ENCODE data around the gene PAPSS2. TPM values are rescaled to one million over a fixed set of nuclear protein-coding genes. Genes with fewer than 3 reads are reported as not detected.

The PAPSS2 gene
- total RNA-seq, 1 donor from 2014 or later, result 7.3 TPM

GRCh38 chr10:87700031-87700796, 40.5 kb downstream of the PAPSS2 start:
- no peak for DNase-seq (ENCODE audit: low spot score, unreplicated experiment)
- Mint-ChIP-seq H3K4me3 (ENCODE audit: low read depth) (no peak overlapping the region), H3K9me3 (ENCODE audit: low read depth) (no peaks in the 10 kb centered on the region), H3K36me3 (ENCODE audit: insufficient read depth) (no peaks in the 10 kb centered on the region), H3K27me3 (peaks cover 9% of the 10 kb centered on the region), H3K4me1 (ENCODE audit: low read depth) (peaks cover 8% of the 10 kb centered on the region), H3K27ac (no peak overlapping the region)
- TF ChIP-seq CTCF (IDR thresholded peaks at IDR 0.05; ENCODE audit: unreplicated experiment), result no peak

GRCh38 chr10:87702260-87702972, 42.7 kb downstream of the PAPSS2 start:
- Mint-ChIP-seq H3K4me1 (ENCODE audit: low read depth) (peaks cover 8% of the 10 kb centered on the region), H3K4me3 (ENCODE audit: low read depth) (no peak overlapping the region), H3K9me3 (ENCODE audit: low read depth) (no peaks in the 10 kb centered on the region), H3K27me3 (peaks cover 2% of the 10 kb centered on the region), H3K27ac (no peak overlapping the region), H3K36me3 (ENCODE audit: insufficient read depth) (no peaks in the 10 kb centered on the region)
- DNase-seq (ENCODE audit: low spot score, unreplicated experiment), result no peak
- TF ChIP-seq CTCF (IDR thresholded peaks at IDR 0.05; ENCODE audit: unreplicated experiment), result no peak

- no peak overlapping the region for H3K4me3 Mint-ChIP-seq (ENCODE audit: low read depth)
- H3K27ac Mint-ChIP-seq, result no peak overlapping the region
Observed at GRCh38 chr10:87702973-87703294, 43.3 kb downstream of the PAPSS2 start.

GRCh38 chr10:87703771-87704170, 44.1 kb downstream of the PAPSS2 start:
- Mint-ChIP-seq H3K4me3 (ENCODE audit: low read depth) (no peak overlapping the region), H3K27ac (no peak overlapping the region), H3K4me1 (ENCODE audit: low read depth) (peaks cover 8% of the 10 kb centered on the region), H3K36me3 (ENCODE audit: insufficient read depth) (no peaks in the 10 kb centered on the region), H3K27me3 (no peaks in the 10 kb centered on the region), H3K9me3 (ENCODE audit: low read depth) (no peaks in the 10 kb centered on the region)
- no peak for DNase-seq (ENCODE audit: low spot score, unreplicated experiment)
- TF ChIP-seq CTCF (IDR thresholded peaks at IDR 0.05; ENCODE audit: unreplicated experiment), result no peak

More at GRCh38 chr10:87702973-87703294, 43.3 kb downstream of the PAPSS2 start:
- no peak for DNase-seq (ENCODE audit: low spot score, unreplicated experiment)
- no peak for TF ChIP-seq CTCF (IDR thresholded peaks at IDR 0.05; ENCODE audit: unreplicated experiment)
- Mint-ChIP-seq H3K4me1 (ENCODE audit: low read depth) (peaks cover 8% of the 10 kb centered on the region), H3K36me3 (ENCODE audit: insufficient read depth) (no peaks in the 10 kb centered on the region), H3K9me3 (ENCODE audit: low read depth) (no peaks in the 10 kb centered on the region), H3K27me3 (peaks cover 2% of the 10 kb centered on the region)

GRCh38 chr10:87705339-87705738, 45.7 kb downstream of the PAPSS2 start:
- H3K4me1 Mint-ChIP-seq (ENCODE audit: low read depth), result peaks cover 8% of the 10 kb centered on the region
- no peak for DNase-seq (ENCODE audit: low spot score, unreplicated experiment)
- H3K4me3 Mint-ChIP-seq (ENCODE audit: low read depth), result no peak overlapping the region
- H3K27me3 Mint-ChIP-seq, result no peaks in the 10 kb centered on the region
- no peaks in the 10 kb centered on the region for H3K9me3 Mint-ChIP-seq (ENCODE audit: low read depth)
- no peaks in the 10 kb centered on the region for H3K36me3 Mint-ChIP-seq (ENCODE audit: insufficient read depth)
- TF ChIP-seq CTCF (IDR thresholded peaks at IDR 0.05; ENCODE audit: unreplicated experiment), result no peak
- H3K27ac Mint-ChIP-seq, result no peak overlapping the region
